Activated naive CD4-positive, alpha-beta T cell treated with anti-CD3 and anti-CD28 coated beads, Interleukin-2, amount 50 U/mL, for 24 hours (primary cell): ENCODE results near the gene ANKRD30B.
"Not testable (repeated sequence)": the region's sequence is repeated elsewhere in the genome, so short reads cannot be mapped to it uniquely, and the experiment has no call there.

Experiments
- H3K27ac Mint-ChIP-seq: one replicate; pipeline ENCODE4 v1.8.0; 2021; ENCODE audit warnings: mild to moderate bottlenecking, mixed read lengths
- H3K27me3 Mint-ChIP-seq: one replicate; pipeline ENCODE4 v1.8.0; 2021; ENCODE audit warnings: mixed read lengths
- H3K36me3 Mint-ChIP-seq: one replicate; pipeline ENCODE4 v1.8.0; 2021; ENCODE audit warnings: mixed read lengths
- H3K4me1 Mint-ChIP-seq: one replicate; pipeline ENCODE4 v1.8.0; 2021; ENCODE audit warnings: mixed read lengths
- H3K4me3 Mint-ChIP-seq: one replicate; pipeline ENCODE4 v1.8.0; 2021; ENCODE audit warnings: mild to moderate bottlenecking, mixed read lengths
- H3K9me3 Mint-ChIP-seq: one replicate; pipeline ENCODE4 v1.8.0; 2021; ENCODE audit warnings: mixed read lengths

Gene ANKRD30B

GRCh38 chr18:14796876-14797275, 48.9 kb downstream of the ANKRD30B start:
- not testable (repeated sequence) for H3K4me3 Mint-ChIP-seq, H3K9me3 Mint-ChIP-seq

GRCh38 chr18:14797969-14798764, 50.2 kb downstream of the ANKRD30B start:
- not testable (repeated sequence) for H3K27ac Mint-ChIP-seq, H3K4me3 Mint-ChIP-seq, H3K4me1 Mint-ChIP-seq, H3K27me3 Mint-ChIP-seq, H3K36me3 Mint-ChIP-seq, H3K9me3 Mint-ChIP-seq

More at GRCh38 chr18:14796876-14797275, 48.9 kb downstream of the ANKRD30B start:
- not testable (repeated sequence) for H3K36me3 Mint-ChIP-seq, H3K4me1 Mint-ChIP-seq, H3K27me3 Mint-ChIP-seq, H3K27ac Mint-ChIP-seq

- H3K4me3 Mint-ChIP-seq, H3K36me3 Mint-ChIP-seq, H3K27me3 Mint-ChIP-seq, H3K9me3 Mint-ChIP-seq, H3K27ac Mint-ChIP-seq, H3K4me1 Mint-ChIP-seq: not testable (repeated sequence)
These were observed 63.1 kb downstream of the ANKRD30B start for GRCh38 chr18:14811081-14811480.

- not testable (repeated sequence) for H3K36me3 Mint-ChIP-seq, H3K9me3 Mint-ChIP-seq, H3K27ac Mint-ChIP-seq, H3K4me1 Mint-ChIP-seq, H3K27me3 Mint-ChIP-seq, H3K4me3 Mint-ChIP-seq
These were observed 79.1 kb downstream of the ANKRD30B start for GRCh38 chr18:14826972-14827632.

GRCh38 chr18:14841607-14842006, 93.6 kb downstream of the ANKRD30B start:
- H3K27me3 Mint-ChIP-seq, H3K9me3 Mint-ChIP-seq, H3K4me1 Mint-ChIP-seq, H3K4me3 Mint-ChIP-seq, H3K36me3 Mint-ChIP-seq, H3K27ac Mint-ChIP-seq: not testable (repeated sequence)

- not testable (repeated sequence) for H3K27me3 Mint-ChIP-seq, H3K9me3 Mint-ChIP-seq, H3K4me3 Mint-ChIP-seq, H3K27ac Mint-ChIP-seq, H3K4me1 Mint-ChIP-seq, H3K36me3 Mint-ChIP-seq
These were observed 103.6 kb downstream of the ANKRD30B start for GRCh38 chr18:14851533-14851932.

- H3K4me1 Mint-ChIP-seq, H3K27ac Mint-ChIP-seq, H3K4me3 Mint-ChIP-seq, H3K36me3 Mint-ChIP-seq, H3K27me3 Mint-ChIP-seq, H3K9me3 Mint-ChIP-seq: not testable (repeated sequence)
These were observed 107.7 kb downstream of the ANKRD30B start for GRCh38 chr18:14855634-14856033.

GRCh38 chr18:14856256-14856655, 108.3 kb downstream of the ANKRD30B start:
- H3K4me1 Mint-ChIP-seq, H3K27ac Mint-ChIP-seq, H3K4me3 Mint-ChIP-seq, H3K9me3 Mint-ChIP-seq, H3K27me3 Mint-ChIP-seq, H3K36me3 Mint-ChIP-seq: not testable (repeated sequence)

GRCh38 chr18:14858514-14858913, 110.5 kb downstream of the ANKRD30B start:
- H3K9me3 Mint-ChIP-seq, H3K36me3 Mint-ChIP-seq, H3K27ac Mint-ChIP-seq, H3K27me3 Mint-ChIP-seq, H3K4me1 Mint-ChIP-seq, H3K4me3 Mint-ChIP-seq: not testable (repeated sequence)

GRCh38 chr18:14859995-14860394, 112.0 kb downstream of the ANKRD30B start:
- H3K4me1 Mint-ChIP-seq, H3K36me3 Mint-ChIP-seq, H3K27me3 Mint-ChIP-seq, H3K4me3 Mint-ChIP-seq, H3K27ac Mint-ChIP-seq, H3K9me3 Mint-ChIP-seq: not testable (repeated sequence)

GRCh38 chr18:14866426-14866825, 118.5 kb downstream of the ANKRD30B start:
- H3K27me3 Mint-ChIP-seq, H3K27ac Mint-ChIP-seq, H3K9me3 Mint-ChIP-seq, H3K4me3 Mint-ChIP-seq, H3K36me3 Mint-ChIP-seq, H3K4me1 Mint-ChIP-seq: not testable (repeated sequence)

GRCh38 chr18:14867988-14868387, 120.0 kb downstream of the ANKRD30B start:
- H3K4me3 Mint-ChIP-seq, H3K4me1 Mint-ChIP-seq, H3K9me3 Mint-ChIP-seq, H3K27ac Mint-ChIP-seq, H3K36me3 Mint-ChIP-seq, H3K27me3 Mint-ChIP-seq: not testable (repeated sequence)

GRCh38 chr18:14868825-14869224, 120.9 kb downstream of the ANKRD30B start:
- H3K4me1 Mint-ChIP-seq, H3K4me3 Mint-ChIP-seq, H3K27me3 Mint-ChIP-seq, H3K9me3 Mint-ChIP-seq, H3K27ac Mint-ChIP-seq, H3K36me3 Mint-ChIP-seq: not testable (repeated sequence)

- H3K4me1 Mint-ChIP-seq, H3K4me3 Mint-ChIP-seq, H3K9me3 Mint-ChIP-seq, H3K27ac Mint-ChIP-seq, H3K27me3 Mint-ChIP-seq, H3K36me3 Mint-ChIP-seq: not testable (repeated sequence)
These were observed 130.9 kb downstream of the ANKRD30B start for GRCh38 chr18:14878826-14879225.

GRCh38 chr18:14900435-14900834, 152.5 kb downstream of the ANKRD30B start:
- Mint-ChIP-seq H3K4me3 (no peak overlapping the region), H3K9me3 (no peaks in the 10 kb centered on the region), H3K36me3 (no peaks in the 10 kb centered on the region), H3K4me1 (no peaks in the 10 kb centered on the region), H3K27ac (no peak overlapping the region), H3K27me3 (no peaks in the 10 kb centered on the region)
